Left colon (tissue), 2 donors: ENCODE data around the gene MRTFA. TPM values are rescaled to one million over a fixed set of nuclear protein-coding genes. Genes with fewer than 3 reads are reported as not detected.
"Not testable (repeated sequence)": the region's sequence is repeated elsewhere in the genome, so short reads cannot be mapped to it uniquely, and the experiment has no call there.

Experiments
- ATAC-seq: fragments of 200-7000 bp; cut with Tn5 transposase; one replicate; pipeline ENCODE4 v1.9.1; 2020; ENCODE audit warnings: mild to moderate bottlenecking, moderate library complexity
- DNase-seq, 2 donors: peaks; one replicate each; pipeline ENCODE4 v3.0.0-alpha.2; 2020
- intact Hi-C, 2 donors: fragments of 100-400 bp; cut with DNase I in 1 of 2; cut with micrococcal nuclease in 1 of 2; formaldehyde crosslinking; loops; one replicate each; pipeline versions ENCODE4 v1.11.2 to v1.14.0; 2022; cut with DNase I, micrococcal nuclease
- total RNA-seq, 2 donors: library from RNA; stranded (reverse); fragmentation: NEBNext Ultra II Directional; extraction: Animal tissue kit (Norgen Biotek cat#: 25700); gene quantifications; one replicate each; pipeline ENCODE4 v1.2.1, GENCODE V29; 2021
- donor health status: DM: no; HTN: no; CAD: no.
- donor health status: DM: yes; HTN: yes; CAD: no.

Gene MRTFA
- total RNA-seq, 2 donors from 2014 or later: 42.1 to 44.4 TPM

DNA sequence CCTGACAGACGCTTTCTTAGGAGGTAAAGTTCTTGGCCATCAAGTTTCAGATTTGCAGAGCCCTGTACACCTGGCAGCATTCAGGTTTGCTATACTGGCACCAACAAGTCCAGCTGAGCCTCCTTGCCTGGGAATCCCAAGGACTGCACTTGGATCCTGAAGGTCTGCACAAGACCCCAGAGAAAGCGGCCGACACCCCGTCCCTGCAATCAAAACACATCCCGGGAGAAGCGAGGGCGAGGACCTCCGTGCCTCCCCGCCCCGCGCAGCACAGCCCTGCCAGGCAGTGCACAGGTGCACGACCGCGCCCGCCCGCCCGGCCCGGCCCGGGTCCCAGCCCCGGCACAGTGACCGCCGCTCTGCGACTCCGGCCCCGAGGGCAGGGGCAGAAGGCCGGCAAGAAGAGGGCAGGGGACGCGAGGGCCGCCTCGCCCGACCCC is 559 bp downstream of the MRTFA start:
- no peak for DNase-seq
- ATAC-seq: peak; percentile 56
- intact Hi-C loops: loop anchor here in 1 of 2 donors (10.0 kb wide), 1 partner anchor 121 kb away; no protein-coding TSS in a partner anchor

DNA sequence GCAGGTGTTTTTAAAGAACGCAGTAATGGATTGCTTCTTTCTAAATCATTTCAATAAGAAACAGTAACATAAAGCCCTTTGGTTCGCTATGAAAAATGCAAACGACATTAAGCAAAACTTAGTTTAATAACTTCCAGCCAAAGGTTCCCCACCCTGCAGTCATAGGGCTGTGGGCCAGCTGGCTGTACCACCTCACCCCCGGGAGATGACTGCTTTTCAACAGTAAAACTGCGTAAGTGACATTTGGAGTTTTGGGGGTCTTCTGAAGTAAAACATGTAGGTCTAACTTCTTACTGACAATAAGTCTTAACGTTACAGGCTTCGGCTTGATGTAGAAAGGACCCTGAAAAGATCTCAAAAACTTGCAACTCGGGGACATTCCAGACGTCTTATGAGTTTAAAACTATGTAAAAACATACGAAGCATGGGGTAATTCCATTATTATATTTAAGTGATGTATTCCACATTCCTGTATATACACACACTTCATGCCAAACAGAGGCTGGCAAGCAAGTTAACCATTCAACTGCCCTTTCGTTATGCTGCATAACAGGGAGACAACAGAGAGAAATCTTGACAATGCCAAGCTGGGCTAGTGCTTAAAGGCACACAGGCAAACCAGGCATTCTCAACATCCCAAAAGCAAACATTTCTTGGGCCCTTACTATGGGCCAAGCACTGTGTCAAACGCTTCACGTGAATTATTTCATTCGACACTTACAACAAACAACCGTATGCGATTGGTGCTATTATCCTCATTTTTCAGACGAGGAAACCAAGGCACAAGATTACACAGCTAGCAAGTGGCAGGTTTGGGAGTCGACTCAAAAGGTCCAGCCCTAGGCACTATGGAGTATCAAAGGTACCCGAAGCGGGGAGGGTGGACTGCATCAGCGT is 1.2 kb downstream of the MRTFA start:
- no peak for ATAC-seq
- no peak for DNase-seq
- intact Hi-C loops: loop anchor here in 1 of 2 donors (10.0 kb wide), 1 partner anchor 120 kb away; no protein-coding TSS in a partner anchor

DNA sequence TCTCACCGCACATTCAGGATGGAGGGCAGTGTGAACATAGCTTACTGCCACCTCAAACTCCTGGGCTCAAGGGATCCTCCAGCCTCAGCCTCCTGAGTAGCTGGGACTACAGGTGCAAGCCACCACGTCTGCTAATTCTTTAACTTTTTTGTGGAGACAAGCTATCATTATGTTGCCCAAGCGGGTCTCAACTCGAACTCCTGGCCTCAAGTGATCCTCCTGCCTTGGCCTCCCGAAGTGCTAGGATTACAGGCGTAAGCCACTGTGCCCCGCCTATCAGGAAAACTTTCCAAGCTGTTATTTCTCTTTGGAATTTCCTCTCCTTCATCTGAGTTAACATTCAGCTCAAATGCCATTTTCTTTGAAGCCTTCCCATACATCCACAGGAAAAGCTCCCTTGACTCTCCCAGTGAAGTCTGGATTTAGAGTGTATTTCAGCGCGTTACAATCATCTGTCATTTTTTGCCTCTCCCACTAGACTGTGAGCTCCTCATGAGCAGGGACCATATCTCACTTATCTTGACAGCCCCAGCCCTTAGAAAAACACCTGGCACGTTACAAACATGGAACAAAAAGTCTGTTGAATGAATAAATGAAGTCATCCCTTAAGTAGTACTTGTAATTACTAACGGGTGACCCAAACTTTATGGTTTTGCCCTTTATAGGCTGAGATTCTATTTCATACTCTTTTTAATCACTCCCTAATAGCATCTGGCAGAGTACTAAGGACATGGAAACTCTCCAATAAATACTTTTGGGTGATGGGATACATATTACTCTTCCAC is 2.2 kb downstream of the MRTFA start:
- intact Hi-C loops: loop anchor here in 1 of 2 donors (10.0 kb wide), 1 partner anchor 120 kb away; no protein-coding TSS in a partner anchor
- DNase-seq (no peak), ATAC-seq (no peak)

DNA sequence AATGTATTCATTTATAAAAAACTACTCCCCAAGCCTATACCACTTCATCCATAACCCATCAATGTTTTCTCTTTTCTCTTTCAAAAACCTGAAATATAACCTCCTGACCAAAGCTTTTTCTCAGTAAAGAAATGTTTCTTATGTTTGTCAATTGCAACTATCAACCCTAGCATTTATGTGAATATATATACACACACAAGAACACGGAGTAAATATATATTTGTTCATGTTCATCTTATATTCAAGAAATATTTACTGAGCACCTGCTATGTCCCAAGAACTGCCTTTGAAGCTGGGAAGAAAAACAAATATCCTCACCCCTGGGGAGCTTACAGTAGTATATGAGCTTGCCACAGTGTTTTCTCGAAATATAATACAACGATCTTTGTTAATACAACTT is 3.5 kb downstream of the MRTFA start:
- intact Hi-C loops: loop anchor here in 1 of 2 donors (10.0 kb wide), 1 partner anchor 118 kb away; no protein-coding TSS in a partner anchor
- no peak for DNase-seq
- ATAC-seq: no peak

DNA sequence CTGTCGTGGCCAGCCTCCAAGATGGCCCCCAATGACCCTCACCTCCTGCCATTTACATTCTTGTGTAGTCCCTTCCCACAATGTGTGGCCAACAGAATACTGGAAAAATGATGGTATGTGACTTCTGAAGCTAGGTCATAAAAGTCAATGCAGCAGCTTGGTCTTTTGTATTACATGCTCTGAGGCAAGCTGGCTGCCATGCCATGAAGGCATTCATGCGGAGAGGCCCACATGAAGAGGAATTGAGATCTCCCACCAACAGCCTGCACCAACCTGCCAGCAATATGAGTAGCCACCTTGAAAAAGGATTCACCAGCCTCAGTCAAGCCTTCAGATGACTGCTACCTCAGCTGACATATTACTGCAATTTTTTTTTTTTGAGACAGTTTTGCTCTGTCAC is 4.6 kb downstream of the MRTFA start:
- intact Hi-C loops: loop anchor here in 1 of 2 donors (10.0 kb wide), 1 partner anchor 117 kb away; no protein-coding TSS in a partner anchor
- no peak for ATAC-seq
- DNase-seq: no peak

DNA sequence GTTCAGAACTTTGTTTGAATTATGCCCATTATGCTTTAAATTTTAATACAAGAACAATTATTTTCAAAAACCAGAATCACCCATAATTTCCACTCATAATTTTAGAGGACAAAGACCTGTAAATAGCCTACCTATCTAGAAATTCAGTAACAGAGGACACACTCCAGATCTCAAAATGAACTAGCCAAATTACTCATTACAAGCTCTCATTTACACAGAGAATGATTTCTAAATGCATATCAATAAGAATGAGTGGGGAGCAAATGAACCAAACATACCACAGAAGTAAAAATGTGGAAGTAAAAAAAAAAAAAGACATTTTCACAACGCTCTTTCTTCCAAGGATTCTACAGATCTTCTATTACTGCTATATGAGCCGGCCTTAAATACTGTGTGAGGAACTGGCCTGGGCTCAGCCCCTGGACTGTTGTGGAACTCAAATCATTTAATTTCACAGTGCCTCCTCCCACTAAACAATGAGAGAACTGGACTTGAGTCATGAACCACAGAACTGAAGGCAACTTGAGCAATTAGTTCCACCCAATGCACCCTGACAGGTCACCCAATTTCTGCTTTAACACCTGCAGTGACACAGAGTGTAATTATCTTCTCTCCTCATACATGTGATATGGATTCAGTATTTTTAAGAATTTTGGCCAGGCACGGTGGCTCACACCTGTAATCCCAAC is 8.0 kb downstream of the MRTFA start:
- intact Hi-C loops: no loop called here
- no peak for DNase-seq
- ATAC-seq: peak; percentile 44

DNA sequence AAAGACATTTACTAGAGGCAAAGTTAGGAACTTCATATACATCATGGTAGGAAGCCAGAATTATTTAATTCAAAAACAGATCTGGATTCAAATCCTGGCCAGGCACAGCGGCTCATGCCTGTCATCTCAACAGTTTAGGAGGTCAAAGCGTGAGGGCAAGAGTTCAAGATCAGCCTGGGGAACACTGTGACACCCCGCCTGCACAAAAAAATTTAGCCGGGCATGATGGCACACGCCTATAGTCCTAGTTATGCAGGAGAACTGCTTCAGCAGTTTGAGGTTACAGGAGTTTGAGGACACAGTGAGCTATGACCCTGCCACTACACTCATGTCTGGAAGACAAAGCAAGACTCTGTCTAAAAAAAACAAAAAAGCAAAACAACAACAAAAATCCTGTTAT is 8.9 kb downstream of the MRTFA start:
- ATAC-seq (no peak), DNase-seq (no peak)
- intact Hi-C loops: no loop called here

DNA sequence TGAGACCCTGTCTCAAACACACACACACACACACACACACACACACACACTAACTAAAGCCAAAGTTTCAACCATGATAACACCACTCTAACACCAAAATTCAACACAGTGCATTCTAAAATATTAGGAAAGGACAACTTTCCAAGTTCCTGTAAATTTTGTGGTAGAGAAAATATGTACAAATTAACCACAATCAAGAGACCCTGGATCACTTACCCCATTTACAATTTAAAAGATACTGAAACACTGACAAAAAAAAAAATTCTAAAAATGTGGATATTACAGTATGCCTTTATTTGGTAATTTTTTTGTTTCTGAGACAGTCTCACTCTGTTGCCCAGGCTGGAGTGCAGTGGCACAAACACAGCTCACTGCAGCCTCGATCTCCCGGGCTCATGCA is 9.7 kb downstream of the MRTFA start:
- intact Hi-C loops: no loop called here
- no peak for ATAC-seq
- DNase-seq: no peak

DNA sequence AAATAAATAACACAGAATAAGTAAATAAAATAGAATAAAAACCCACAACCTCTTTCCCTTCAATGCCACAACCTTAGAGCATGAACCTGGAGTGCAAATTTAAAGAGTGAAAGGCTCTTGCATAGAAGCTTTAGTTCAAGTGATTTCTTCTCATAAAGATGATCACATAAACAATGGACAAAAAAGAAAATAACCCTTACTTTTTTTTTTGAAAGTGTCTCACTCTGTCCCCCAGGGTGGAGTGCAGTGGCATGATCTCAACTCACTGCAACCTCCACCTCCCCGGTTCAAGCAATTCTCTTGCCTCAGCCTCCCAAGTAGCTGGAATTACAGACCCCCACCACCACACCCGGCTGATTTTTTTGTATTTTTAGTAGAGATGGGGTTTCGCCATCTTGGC is 10.7 kb downstream of the MRTFA start:
- ATAC-seq, DNase-seq, intact Hi-C loops: not testable (repeated sequence)

DNA sequence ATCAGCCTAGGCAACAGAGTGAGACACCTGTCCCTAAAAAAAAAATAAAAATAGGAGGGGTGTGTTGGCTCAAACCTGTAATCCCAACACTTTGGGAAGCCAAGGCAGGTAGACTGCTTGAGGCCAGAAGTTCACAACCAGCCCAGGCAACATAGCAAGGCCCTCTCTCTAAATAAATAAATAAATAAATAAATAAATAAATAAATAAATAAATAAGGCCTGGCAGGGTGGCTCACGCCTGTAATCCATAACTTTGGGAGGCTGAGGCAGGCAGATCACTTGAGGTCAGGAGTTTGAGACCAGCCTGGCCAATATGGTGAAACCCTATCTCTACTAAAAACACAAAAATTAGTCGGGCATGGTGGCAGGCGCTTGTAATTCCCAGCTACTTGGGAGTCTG is 11.2 kb downstream of the MRTFA start:
- intact Hi-C loops, DNase-seq, ATAC-seq: not testable (repeated sequence)

DNA sequence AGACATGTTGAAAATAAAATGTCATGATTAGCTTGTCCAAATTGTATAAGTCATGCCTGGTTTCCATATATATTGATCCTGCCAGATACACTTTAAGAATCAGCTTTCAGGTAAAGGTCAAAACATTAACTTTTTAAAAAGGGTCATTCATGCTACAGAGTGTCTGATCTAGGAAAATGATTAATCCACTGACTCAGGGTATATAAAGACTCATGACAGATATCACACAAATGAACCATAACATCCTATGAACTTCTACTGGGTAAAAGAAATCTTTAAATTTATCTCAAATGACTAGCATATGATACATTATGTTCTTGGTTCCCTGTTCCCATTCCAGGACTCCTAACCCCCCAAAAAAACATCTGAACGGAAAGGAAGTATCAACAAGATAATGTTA is 11.7 kb downstream of the MRTFA start:
- ATAC-seq: no peak
- DNase-seq: no peak
- intact Hi-C loops: no loop called here

DNA sequence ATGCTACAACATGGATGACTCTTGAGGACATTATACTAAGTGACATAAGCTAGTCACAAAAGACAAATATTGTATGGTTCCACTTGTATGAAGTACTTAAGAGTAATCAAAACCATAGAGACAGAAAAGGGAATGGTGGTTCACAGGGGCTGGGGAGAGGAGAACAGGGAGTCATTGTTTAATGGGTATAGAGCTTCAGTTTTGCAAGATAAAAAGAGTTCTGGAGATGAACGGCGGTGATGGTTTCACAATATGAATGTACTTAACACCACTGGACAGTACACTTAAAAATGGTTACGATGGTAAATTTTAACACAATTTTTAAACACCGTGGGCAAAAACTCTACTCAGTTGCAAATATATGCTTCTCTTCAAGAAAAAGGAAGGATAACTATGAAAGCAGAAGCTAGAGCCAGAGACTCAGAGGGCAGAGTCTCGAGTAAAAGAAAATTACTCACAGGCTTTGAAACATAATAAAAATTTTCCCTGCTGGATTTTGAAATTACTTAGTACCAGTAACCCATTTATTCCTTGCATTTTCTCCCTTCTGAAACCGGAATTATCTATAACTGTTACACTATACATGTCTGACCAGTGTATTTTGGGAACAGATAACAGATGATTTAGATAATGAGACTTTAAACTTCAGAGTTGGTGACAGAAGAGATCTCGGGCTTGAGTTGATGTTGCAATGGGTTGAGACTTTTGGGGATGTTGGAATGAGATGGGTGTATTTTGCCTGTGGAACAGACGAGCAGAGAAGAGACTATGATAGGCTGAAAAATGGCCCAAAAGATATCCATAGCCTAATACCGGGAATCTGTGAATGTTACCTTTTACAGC is 15.0 kb downstream of the MRTFA start:
- intact Hi-C loops: no loop called here
- DNase-seq: no peak
- no peak for ATAC-seq

DNA sequence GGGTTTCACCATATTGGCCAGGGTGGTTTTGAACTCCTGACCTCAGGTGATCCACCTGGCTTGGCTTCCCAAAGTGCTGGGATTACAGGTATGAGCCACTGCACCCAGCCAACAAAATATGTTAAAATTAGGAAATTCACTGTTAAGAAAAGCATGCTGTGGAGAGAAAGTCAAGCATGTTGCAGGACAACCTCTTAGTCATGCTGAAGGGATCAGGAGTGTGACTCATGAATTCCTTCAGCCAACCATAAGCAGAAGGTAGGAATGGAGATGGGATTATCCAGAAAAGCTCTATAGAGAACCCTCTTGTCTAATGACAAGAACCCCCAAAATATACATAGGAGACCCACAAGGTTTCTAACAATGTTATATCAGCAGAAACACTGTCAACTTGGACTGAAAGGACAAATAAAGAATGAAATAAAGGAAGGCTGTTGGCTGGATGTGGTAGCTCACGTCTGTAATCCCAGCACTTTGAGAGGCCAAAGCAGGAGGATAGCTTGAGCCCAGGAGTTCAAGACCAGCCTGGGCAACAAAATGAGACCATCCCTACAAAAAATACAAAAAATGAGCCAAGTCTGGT is 16.0 kb downstream of the MRTFA start:
- intact Hi-C loops: no loop called here
- no peak for DNase-seq
- ATAC-seq: no peak

DNA sequence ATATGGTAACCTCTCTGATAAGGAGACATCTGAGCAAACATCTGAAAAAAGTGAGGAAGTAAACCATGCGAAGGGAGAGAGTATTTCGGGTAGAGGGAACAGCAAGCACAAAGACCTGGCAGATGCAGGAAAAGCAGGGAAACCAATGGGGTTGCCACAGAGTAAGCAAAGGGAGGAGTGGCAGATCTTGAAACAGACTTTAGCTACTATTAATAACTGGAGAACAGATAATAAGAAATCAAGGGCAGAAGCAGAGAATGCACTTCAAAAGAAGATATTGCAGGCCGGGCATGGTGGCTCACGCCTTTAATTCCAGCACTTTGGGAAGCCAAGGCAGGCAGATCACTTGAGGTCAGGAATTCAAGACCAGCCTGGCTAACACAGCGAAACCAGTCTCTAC is 18.1 kb downstream of the MRTFA start:
- DNase-seq (no peak), ATAC-seq (no peak)
- intact Hi-C loops: no loop called here

DNA sequence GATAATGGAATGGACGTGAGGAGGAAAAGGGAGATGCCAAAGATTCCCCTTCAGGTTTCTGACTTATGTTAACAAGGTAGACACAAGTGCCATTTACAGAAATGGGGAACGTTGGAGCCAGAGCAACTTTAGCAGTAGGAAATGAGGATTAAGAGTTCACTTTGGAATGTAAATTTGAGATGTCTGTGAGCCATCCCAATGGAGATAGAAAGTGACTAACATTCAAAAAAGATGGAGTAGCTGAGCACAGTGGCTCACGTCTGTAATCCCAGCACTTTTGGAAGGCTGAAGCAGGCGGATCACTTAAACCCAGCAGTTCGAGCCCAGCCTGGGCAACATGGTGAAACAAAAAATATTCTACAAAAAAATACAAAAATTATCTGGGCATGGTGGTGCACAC is 19.9 kb downstream of the MRTFA start:
- ATAC-seq: no peak
- intact Hi-C loops: no loop called here
- no peak for DNase-seq

DNA sequence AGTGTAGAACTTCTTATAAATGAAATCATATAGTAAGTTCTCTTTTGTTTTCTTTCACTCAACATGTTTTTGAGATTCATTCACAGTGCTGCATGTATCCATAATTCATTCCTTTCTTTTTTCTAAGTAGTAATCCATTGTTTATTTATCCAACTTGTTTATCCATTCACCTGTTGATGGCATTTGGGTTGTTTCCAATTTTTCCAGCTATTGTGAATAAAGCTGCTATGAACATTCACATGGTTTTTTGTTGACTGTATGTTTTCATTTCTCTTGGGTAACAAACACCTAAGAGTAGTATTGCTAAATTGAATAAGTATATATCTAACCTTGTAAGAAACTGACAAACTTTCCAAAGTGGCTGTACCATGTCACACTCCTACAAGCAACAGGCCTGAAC is 23.5 kb downstream of the MRTFA start:
- no peak for ATAC-seq
- no peak for DNase-seq
- intact Hi-C loops: no loop called here

DNA sequence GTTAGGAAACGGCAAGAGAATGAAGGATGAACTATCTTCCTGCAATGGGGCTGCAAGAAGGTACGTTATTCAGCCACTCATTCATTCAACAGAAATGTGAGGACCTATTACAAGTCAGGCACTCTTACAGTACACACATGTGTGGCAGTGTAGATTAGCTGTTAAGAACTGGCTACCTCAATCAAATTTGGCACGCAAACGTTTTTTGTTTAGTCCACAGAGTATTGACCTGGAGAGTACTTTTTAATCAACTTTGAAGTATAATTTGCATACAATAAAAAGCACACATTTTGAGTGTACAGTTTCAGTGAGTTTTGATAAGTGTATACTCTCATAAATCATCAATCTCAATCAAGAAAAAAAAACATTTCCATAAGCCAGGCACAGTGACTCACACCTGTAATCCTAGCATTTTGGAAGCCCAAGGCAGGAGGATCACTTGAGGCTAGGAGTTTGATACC is 24.2 kb downstream of the MRTFA start:
- no peak for DNase-seq
- no peak for ATAC-seq
- intact Hi-C loops: no loop called here

DNA sequence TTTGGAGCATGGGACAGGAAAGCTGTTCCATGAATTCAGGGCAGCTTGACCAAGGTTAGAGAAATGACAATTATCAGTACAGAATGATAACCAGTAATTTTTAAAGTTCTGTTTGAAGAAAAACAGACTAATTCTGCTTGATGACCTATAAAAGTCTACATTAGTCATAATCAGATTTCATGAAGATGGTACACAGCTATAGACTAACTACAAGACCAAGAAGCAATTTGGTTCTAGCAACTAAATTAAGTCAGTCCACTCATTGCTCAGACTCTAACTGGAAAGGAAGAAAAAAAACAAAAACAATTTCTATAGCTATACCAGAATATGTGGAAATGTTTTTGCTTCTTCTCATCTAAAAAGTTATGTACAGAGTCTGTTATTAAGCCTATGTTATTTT is 24.9 kb downstream of the MRTFA start:
- DNase-seq (no peak), ATAC-seq (no peak)
- intact Hi-C loops: no loop called here
